ENCODE measurements around the gene CACNA2D3.

Gene CACNA2D3

GRCh38 chr3:54982807-54983206 lies 860.5 kb downstream of the CACNA2D3 start:
- no peak overlapping the region for H3K4me3 ChIP-seq (ENCODE audit: low read length)
- DNase-seq (ENCODE audit: low read depth) = no peak
- TF ChIP-seq CTCF (conservative IDR thresholded peaks at IDR 0.05; ENCODE audit: low read length) = no peak

- no peak for DNase-seq (ENCODE audit: low read depth)
- H3K4me3 ChIP-seq (ENCODE audit: low read length) = no peak overlapping the region
- no peak for TF ChIP-seq CTCF (conservative IDR thresholded peaks at IDR 0.05; ENCODE audit: low read length)
These were observed 861.1 kb downstream of the CACNA2D3 start for GRCh38 chr3:54983266-54984099.

- no peak for DNase-seq (ENCODE audit: low read depth)
- H3K4me3 ChIP-seq (ENCODE audit: low read length) = no peak overlapping the region
- TF ChIP-seq CTCF (conservative IDR thresholded peaks at IDR 0.05; ENCODE audit: low read length) = no peak
These were observed 863.5 kb downstream of the CACNA2D3 start for GRCh38 chr3:54985856-54986255.

- no peak overlapping the region for H3K4me3 ChIP-seq (ENCODE audit: low read length)
- TF ChIP-seq CTCF (conservative IDR thresholded peaks at IDR 0.05; ENCODE audit: low read length) = no peak
- no peak for DNase-seq (ENCODE audit: low read depth)
These were observed 863.9 kb downstream of the CACNA2D3 start for GRCh38 chr3:54986294-54986693.

GRCh38 chr3:54987719-54988118 lies 865.4 kb downstream of the CACNA2D3 start:
- no peak overlapping the region for H3K4me3 ChIP-seq (ENCODE audit: low read length)
- TF ChIP-seq CTCF (conservative IDR thresholded peaks at IDR 0.05; ENCODE audit: low read length) = no peak
- no peak for DNase-seq (ENCODE audit: low read depth)

GRCh38 chr3:54988302-54988837 lies 866.0 kb downstream of the CACNA2D3 start:
- H3K4me3 ChIP-seq (ENCODE audit: low read length) = no peak overlapping the region
- no peak for DNase-seq (ENCODE audit: low read depth)
- no peak for TF ChIP-seq CTCF (conservative IDR thresholded peaks at IDR 0.05; ENCODE audit: low read length)
